Stimulated activated naive CD8-positive, alpha-beta T cell treated with anti-CD3 and anti-CD28 coated beads, Interleukin-15, Interleukin-2, amounts not matched to agents 100 ng/mL and 50 ng/mL, for 24 hours (primary cell): ENCODE data around the gene KLHL17.
"Not testable (repeated sequence)": the region's sequence is repeated elsewhere in the genome, so short reads cannot be mapped to it uniquely, and the experiment has no call there.

Experiments used
- H3K27ac Mint-ChIP-seq: one replicate; pipeline ENCODE4 v1.8.0; 2021; ENCODE audit warnings: mild to moderate bottlenecking, mixed read lengths
- H3K27me3 Mint-ChIP-seq: one replicate; pipeline ENCODE4 v1.8.0; 2021; ENCODE audit warnings: mixed read lengths
- H3K36me3 Mint-ChIP-seq: one replicate; pipeline ENCODE4 v1.8.0; 2021; ENCODE audit warnings: low read depth, mixed read lengths
- H3K4me1 Mint-ChIP-seq: one replicate; pipeline ENCODE4 v1.8.0; 2021; ENCODE audit warnings: low read depth, mixed read lengths
- H3K4me3 Mint-ChIP-seq: one replicate; pipeline ENCODE4 v1.8.0; 2021; ENCODE audit warnings: mild to moderate bottlenecking, mixed read lengths
- H3K9me3 Mint-ChIP-seq: one replicate; pipeline ENCODE4 v1.8.0; 2021; ENCODE audit warnings: mixed read lengths

The KLHL17 gene

DNA sequence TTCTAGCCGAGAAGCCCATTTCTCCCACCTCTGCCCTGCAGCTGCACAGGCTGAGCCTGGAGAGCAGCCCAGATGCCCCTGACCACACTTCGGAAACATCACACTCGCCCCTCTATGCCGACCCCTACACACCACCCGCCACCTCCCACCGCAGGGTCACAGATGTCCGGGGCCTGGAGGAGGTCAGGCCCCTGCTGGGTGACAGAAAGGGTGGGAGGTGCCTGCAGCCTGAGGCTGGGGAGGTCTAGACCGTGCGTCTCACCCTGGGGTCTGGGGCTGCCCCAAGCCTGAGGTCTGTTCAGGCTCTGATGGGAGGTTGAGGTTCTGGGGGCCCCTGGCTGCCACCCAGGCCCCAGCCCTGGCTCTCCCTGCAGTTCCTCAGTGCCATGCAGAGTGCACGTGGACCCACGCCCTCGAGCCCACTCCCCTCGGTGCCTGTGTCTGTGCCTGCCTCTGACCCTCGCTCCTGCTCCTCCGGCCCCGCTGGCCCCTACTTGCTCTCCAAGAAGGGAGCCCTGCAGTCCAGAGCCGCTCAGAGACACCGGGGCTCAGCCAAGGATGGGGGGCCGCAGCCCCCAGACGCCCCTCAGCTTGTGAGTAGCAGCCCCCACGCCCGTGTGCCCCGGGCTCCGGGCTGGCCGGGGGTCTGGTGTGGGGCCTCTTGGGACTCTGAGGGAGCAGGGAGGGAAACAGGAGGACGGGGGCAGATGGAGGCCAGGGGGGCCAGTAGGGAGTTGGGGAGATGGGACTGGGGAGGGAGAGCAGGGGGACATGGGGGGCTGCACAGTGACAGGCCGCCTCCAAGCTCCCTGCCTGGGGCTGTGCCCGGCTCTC is 13.3 kb downstream of the KLHL17 start:
- Mint-ChIP-seq H3K4me3 (no peak overlapping the region), H3K27me3 (peaks cover 18% of the 10 kb centered on the region), H3K9me3 (no peaks in the 10 kb centered on the region)

DNA sequence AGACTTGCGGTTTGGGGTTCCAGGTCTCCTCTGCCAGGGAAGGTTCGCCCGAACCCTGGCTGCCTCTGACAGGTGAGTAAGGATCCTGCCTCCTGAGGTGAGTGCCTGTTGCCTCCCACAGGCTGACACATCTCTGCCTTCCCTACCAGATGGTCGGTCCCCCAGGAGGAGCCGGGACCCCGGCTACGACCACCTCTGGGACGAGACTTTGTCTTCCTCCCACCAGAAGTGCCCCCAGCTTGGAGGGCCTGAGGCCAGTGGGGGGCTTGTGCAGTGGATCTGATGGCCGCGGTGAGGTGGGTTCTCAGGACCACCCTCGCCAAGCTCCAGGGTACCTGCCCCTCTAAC is 13.9 kb downstream of the KLHL17 start:
- H3K9me3 Mint-ChIP-seq: no peaks in the 10 kb centered on the region
- no peaks in the 10 kb centered on the region for H3K4me1 Mint-ChIP-seq
- H3K4me3 Mint-ChIP-seq: no peak overlapping the region
- no peaks in the 10 kb centered on the region for H3K36me3 Mint-ChIP-seq
- peaks cover 15% of the 10 kb centered on the region for H3K27me3 Mint-ChIP-seq
- H3K27ac Mint-ChIP-seq: no peak overlapping the region

More for the DNA sequence above, 13.3 kb downstream of the KLHL17 start:
- H3K27ac Mint-ChIP-seq: no peak overlapping the region
- no peaks in the 10 kb centered on the region for H3K4me1 Mint-ChIP-seq
- H3K36me3 Mint-ChIP-seq: no peaks in the 10 kb centered on the region

DNA sequence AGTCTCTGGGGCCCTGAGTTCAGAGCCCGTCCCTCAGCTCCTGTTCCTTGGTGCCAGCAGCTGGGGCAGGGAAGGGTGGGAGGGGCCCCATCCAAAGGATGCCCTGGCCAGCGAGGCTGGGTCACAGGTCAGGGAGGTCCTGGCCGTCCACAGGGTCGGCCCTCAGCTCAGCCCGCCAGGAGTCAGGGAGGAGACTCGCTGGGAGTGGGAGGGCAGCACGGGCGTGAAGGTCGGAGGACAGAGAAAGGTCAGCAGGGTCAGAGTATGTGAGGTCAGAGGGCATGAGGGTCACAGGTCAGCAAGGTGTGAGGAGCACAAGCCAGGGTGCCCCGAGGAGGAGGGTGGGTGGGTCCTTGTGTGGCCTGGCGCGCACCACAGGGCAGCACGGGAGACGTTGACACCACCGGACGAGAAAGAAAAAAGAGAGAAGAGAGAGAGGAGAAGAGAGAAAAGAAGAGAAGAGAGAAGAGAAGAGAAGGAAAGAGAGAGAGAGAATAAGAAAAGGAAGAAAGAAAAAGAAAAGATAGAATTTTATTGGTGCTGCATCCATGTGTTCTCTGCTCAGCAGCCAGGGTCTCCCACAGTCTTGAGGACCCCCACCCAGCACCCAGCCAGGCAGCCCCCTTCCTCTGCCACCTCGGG is 14.4 kb downstream of the KLHL17 start:
- Mint-ChIP-seq H3K4me1 (no peaks in the 10 kb centered on the region), H3K27me3 (peaks cover 10% of the 10 kb centered on the region), H3K27ac (no peak overlapping the region), H3K9me3 (no peaks in the 10 kb centered on the region), H3K36me3 (no peaks in the 10 kb centered on the region), H3K4me3 (no peak overlapping the region)

DNA sequence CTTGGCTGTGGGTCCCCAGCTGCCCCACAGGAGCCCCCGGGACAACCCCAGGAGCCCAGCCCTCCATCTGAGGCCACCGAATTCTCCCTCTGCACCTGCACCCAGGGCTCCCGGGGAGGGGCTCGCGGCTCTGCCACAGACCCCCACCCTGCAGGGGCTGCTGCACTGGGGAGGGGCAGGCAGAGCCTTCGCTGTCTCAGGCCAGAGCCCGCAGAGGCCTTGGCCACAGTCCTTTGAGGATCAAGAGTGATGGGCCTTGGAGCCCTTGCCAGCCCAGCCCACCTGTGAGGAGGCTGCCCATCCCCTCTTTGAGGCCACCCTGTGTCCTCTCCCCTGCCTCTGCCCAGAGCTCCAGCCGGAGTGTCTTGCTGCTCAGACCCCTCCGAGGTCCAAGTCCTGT is 15.0 kb downstream of the KLHL17 start:
- no peaks in the 10 kb centered on the region for H3K9me3 Mint-ChIP-seq
- no peaks in the 10 kb centered on the region for H3K36me3 Mint-ChIP-seq
- H3K27ac Mint-ChIP-seq: no peak overlapping the region
- H3K4me1 Mint-ChIP-seq: no peaks in the 10 kb centered on the region
- H3K27me3 Mint-ChIP-seq: peaks cover 10% of the 10 kb centered on the region
- H3K4me3 Mint-ChIP-seq: no peak overlapping the region

DNA sequence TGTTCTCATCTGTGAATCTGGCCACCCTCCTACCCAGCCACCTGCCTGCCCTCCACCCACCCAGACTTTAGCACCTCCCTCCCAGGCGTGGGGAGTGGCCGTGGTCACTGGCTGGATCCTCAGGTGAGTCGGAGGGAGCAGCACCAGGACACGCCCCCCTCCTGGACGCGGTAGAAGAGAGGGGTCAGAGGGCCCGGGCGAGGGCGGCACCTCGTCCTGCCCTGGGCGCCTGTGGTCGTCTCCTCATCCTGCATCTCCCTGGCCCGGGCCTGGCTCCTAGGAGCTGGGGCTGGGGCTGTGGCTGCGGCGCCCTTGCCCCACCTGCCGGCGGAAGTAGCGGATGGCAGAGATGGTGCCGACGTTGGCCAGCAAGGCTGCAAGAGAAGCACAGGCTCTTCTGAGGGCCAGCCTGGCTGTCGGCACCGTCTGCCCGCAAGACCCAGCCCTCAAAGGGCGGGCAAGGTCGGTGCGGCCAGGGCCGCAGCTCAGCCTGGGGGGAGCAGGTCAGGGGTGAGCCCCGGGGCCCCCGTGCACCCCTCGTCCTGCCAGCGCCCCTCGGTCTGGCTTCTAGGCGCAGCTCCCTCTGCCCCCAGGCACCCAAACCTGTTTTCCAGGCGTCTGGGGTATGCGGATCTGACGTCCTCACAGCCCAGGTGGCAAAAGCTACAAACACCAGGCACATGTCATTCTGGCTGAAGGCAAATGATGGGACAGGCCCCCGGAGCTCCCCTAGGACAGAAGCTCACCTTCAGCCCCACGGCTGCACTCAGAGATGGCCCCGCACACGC is 15.7 kb downstream of the KLHL17 start:
- Mint-ChIP-seq H3K4me3 (no peak overlapping the region), H3K27me3 (peaks cover 10% of the 10 kb centered on the region), H3K9me3 (no peaks in the 10 kb centered on the region), H3K36me3 (no peaks in the 10 kb centered on the region), H3K27ac (no peak overlapping the region), H3K4me1 (no peaks in the 10 kb centered on the region)

DNA sequence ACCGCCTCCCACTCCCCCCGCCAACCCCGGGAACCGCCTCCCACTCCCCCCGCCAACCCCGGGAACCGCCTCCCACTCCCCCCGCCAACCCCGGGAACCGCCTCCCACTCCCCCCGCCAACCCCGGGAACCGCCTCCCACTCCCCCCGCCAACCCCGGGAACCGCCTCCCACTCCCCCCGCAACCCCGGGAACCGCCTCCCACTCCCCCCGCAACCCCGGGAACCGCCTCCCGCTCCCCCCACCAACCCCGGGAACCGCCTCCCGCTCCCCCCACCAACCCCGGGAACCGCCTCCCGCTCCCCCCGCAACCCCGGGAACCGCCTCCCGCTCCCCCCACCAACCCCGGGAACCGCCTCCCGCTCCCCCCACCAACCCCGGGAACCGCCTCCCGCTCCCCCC is 16.4 kb downstream of the KLHL17 start:
- not testable (repeated sequence) for H3K4me1 Mint-ChIP-seq, H3K9me3 Mint-ChIP-seq, H3K36me3 Mint-ChIP-seq, H3K27ac Mint-ChIP-seq, H3K4me3 Mint-ChIP-seq
- H3K27me3 Mint-ChIP-seq: peaks cover 10% of the 10 kb centered on the region

DNA sequence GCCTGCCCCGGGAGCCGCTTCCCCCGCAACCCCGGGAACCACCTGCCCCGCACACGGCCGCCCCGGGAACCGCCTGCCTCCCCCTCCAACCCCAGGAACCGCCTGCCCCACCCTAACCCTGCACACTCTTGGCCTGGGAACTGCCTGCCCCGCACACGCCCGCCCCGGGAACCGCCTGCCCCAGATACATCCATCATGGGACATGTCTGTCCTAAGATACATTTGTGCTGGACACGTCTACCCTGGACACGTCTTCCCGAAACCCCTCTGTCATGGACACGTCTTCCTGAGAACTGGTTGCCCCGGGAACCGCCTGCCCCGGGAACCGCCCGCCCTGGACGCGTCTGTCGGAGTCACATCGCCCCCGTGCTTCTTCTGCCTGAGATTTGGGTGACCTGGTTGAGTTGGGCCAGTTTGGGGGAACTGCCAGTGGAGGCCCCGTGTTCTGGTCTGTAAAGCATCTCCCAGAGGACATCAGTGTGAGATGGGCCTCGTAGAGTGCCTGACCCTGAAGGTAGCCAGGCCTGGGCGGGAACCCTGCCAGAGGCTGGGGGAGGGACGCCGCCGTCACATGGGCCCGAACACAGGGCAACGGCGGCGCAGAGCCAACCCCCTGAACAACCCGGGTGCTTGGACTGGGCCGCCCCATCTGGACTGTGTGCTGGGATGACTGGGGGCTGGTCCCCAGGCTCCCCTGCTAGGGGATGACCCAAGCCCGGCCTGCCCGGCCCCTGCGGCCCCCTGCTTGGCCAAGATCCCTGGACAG is 17.9 kb downstream of the KLHL17 start:
- Mint-ChIP-seq H3K27ac (peak overlapping the region; percentile 36), H3K36me3 (no peaks in the 10 kb centered on the region), H3K27me3 (peaks cover 17% of the 10 kb centered on the region)

DNA sequence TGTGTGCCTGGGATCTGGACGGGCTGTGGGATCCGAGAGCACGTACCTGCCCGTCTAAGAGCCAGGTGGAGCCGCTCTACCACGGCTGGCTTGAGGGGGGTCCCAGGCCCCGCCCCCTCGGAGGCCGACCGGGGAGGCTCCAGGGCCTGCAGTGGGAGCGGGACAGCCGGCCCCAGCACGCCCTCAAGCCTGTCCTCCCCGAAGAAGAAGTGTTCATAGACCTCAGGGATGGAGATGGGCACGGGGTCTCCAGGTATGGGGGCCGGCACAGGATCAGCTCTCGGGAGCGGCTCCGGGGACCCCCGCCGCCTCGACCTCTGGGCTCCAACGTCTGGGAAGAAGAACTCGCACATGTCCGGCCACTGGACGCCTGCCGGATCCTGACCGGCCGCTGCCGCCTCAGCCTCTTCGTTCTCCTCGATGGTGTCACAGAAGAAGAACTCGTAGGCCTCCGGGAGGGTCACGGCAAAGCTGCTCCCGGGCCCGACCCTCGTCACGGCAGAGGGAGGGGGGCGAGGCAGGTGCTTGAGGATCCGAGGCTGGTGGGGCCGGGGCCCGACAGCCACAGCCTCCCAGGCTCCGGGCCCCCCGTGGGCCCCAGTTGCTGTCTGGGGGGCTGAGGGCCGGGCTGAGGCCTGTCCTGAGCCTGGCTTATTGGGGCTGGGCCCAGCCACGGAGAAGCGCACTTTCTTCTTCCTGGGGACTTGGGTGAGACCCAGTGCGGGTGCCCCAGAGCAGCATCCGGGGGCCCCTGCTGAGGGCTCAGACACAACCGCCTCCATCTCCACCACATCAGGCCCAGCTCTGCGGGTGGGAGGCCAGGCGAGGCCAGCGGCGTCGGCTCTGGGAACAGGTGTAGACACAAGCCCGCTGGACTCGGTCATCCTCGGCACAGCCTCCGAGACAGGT is 18.7 kb downstream of the KLHL17 start:
- peaks cover 19% of the 10 kb centered on the region for H3K27me3 Mint-ChIP-seq
- H3K4me1 Mint-ChIP-seq: no peaks in the 10 kb centered on the region
- no peaks in the 10 kb centered on the region for H3K36me3 Mint-ChIP-seq
- no peak overlapping the region for H3K4me3 Mint-ChIP-seq
- no peaks in the 10 kb centered on the region for H3K9me3 Mint-ChIP-seq
- H3K27ac Mint-ChIP-seq: no peak overlapping the region

More for the DNA sequence above, 17.9 kb downstream of the KLHL17 start:
- H3K9me3 Mint-ChIP-seq: no peaks in the 10 kb centered on the region
- H3K4me3 Mint-ChIP-seq: no peak overlapping the region
- H3K4me1 Mint-ChIP-seq: no peaks in the 10 kb centered on the region

DNA sequence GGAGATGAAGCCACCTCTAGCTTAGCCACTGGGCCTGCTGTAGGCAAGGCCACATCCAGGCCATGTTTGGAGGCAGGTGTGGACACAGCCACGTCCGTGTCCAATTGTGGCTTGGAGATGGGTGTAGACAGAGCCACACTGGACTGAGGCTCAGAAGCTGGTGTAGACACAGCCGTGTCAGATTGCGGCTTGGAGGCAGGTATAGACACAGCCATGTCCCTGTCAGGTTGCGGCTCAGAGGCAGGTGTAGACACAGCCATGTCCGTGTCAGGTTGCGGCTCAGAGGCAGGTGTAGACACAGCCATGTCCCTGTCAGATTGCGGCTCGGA is 19.3 kb downstream of the KLHL17 start:
- Mint-ChIP-seq H3K4me1 (no peaks in the 10 kb centered on the region), H3K27me3 (peaks cover 19% of the 10 kb centered on the region), H3K9me3 (no peaks in the 10 kb centered on the region)

DNA sequence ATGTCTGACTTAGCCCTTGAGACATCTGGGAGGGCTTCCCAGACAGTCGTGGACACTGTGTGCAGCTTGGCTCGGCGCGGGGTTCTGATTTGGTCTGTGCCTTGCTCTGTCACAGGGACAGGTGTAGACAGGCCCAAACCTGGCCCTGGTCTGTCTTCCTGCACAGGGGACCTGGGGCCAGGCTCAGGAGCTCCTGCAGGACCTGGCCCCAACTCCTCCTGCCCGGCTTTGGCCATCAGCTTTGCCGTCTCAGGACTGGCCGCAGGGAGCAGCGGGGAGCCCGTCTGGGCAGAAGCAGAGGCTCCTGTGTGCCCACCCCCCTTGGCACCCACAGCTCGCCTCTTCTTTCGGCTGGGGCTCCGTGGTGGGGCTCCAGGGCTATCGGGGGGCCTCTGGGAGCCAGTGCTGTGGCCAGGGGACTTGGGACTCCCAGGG is 19.8 kb downstream of the KLHL17 start:
- H3K4me3 Mint-ChIP-seq: no peak overlapping the region
- peaks cover 16% of the 10 kb centered on the region for H3K27me3 Mint-ChIP-seq
- no peaks in the 10 kb centered on the region for H3K9me3 Mint-ChIP-seq
- H3K27ac Mint-ChIP-seq: no peak overlapping the region
- H3K4me1 Mint-ChIP-seq: no peaks in the 10 kb centered on the region
- H3K36me3 Mint-ChIP-seq: no peaks in the 10 kb centered on the region

More for the DNA sequence above, 19.3 kb downstream of the KLHL17 start:
- Mint-ChIP-seq H3K27ac (no peak overlapping the region), H3K4me3 (no peak overlapping the region), H3K36me3 (no peaks in the 10 kb centered on the region)

DNA sequence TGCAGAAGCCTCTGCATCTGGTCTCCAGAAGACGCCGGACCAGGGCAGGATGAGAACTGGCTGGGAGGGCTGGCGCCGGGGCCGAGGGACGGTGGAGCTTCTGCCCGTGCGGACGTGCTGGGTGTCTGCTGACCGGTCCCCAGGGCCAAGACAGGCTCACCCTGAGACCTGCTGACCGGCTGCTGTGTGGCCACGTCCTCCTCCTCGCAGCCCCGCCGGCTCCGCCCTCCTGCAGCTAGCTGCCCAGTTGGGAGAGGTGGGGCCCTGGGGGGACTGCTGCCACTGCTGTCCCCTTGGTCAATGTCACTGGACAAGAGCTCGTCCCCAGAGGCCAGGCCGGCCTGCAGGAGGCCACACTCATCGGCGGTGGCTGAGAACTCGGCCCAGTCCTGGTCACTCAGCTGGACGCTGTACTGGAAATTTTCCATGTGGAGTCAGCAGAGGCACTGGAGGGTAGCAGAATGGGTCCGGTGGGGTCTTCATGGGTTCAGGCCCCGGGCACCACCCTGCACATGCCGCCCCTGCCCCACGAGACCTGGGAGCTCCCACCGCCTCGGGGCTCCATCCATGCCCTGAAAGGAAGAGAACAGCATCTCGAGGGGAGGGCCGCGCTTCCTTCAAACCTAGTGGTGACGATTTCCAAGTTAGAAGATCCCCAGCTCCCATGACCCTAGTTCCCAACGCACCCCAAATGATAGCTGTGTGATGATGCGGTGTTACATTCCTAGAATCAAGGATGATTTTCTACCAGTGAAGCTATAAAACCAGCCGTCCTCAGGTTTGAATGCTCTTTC is 20.4 kb downstream of the KLHL17 start:
- Mint-ChIP-seq H3K27ac (no peak overlapping the region), H3K4me3 (no peak overlapping the region), H3K36me3 (no peaks in the 10 kb centered on the region), H3K4me1 (no peaks in the 10 kb centered on the region), H3K9me3 (no peaks in the 10 kb centered on the region), H3K27me3 (peaks cover 17% of the 10 kb centered on the region)

DNA sequence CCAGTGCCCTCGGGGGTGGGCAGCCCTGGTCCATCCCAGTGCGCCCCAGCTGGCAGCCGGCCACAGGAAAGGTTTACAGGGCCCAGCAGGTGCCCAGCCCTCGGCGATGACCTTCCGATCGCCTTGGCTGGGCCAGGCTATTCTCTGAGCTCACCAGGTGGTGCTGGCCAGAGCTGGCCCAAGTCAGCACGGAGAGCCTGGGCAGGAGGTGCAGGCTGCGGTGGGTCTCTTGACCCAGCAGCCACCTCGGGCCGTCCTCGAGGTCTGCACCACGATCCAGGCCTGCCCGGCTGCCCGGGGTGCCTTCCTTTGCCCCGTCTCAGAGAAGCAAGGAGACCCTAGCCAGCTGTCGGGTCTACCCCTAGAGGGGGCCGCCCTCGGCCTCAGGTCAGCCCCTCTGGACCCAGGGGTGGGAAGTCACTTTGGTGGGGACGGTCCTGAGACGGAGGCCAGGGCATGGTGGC is 21.1 kb downstream of the KLHL17 start:
- no peak overlapping the region for H3K4me3 Mint-ChIP-seq
- no peaks in the 10 kb centered on the region for H3K9me3 Mint-ChIP-seq
- peaks cover 22% of the 10 kb centered on the region for H3K27me3 Mint-ChIP-seq
- H3K27ac Mint-ChIP-seq: no peak overlapping the region
- H3K4me1 Mint-ChIP-seq: no peaks in the 10 kb centered on the region
- H3K36me3 Mint-ChIP-seq: no peaks in the 10 kb centered on the region

DNA sequence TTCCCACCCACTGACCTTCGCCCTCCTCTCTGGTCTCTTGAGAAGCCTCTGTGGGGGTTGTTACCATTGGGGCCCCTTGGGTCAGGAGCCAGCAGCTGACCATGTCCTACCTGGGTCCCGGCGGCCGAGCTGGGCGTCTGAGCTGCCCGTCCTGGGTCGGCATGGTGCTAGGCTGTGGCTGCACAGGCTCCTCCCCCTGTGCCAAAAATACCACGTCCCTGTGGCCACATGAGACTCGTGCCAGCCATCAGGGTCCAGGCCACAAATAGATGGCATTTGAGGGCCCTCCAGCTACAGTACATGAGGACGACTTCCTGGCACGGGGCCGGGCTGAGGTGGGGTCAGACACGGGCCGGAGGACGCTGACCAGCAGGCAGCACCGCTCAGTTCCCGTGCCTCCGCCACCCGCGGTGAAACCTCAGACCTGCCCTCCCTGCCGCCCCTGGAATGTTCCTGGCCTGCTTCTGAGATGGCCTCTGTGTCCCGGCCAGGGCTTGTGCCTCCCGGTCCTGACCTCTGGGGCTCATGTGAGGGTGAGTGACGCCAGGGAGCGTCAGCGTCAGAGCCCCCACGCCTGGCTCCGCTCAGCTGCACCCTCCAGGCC is 21.7 kb downstream of the KLHL17 start, which contains the start of gene PERM1:
PERM1 (minus strand) TSS at position 139 of the 604 bp plus-strand sequence. CDS start 1,064 bp downstream, outside the sequence.
- Mint-ChIP-seq H3K27me3 (peaks cover 23% of the 10 kb centered on the region), H3K36me3 (no peaks in the 10 kb centered on the region), H3K4me1 (no peaks in the 10 kb centered on the region), H3K9me3 (no peaks in the 10 kb centered on the region), H3K4me3 (no peak within 1 kb of the TSS), H3K27ac (no peak within 1 kb of the TSS)
